Left lung (tissue), 10 donors: Measurements from ENCODE around the gene KRTAP22-2. TPM values are rescaled to one million over a fixed set of nuclear protein-coding genes. Genes with fewer than 3 reads are reported as not detected.

Experiments
- ATAC-seq: fragments of 200-7000 bp; cut with Tn5 transposase; one replicate; pipeline ENCODE4 v1.9.1; 2020; ENCODE audit warnings: moderate library complexity
- DNase-seq, 4 donors: peaks; one replicate each; pipeline ENCODE4 v3.0.0-alpha.2; 2013 to 2020
- H3K27ac ChIP-seq, 2 donors: fragments of 200-600 bp; sonication (generic) in 1 of 2; one replicate each; pipeline versions ENCODE4 v1.5.0 to v1.8.0; 2020 to 2021
- H3K27me3 ChIP-seq, 2 donors: fragments of 200-600 bp; sonication (generic) in 1 of 2; one replicate each; pipeline versions ENCODE4 v1.5.0 to v1.8.0; 2020 to 2021
- H3K36me3 ChIP-seq, 2 donors: fragments of 200-600 bp; sonication (generic) in 1 of 2; one replicate each; pipeline versions ENCODE4 v1.5.0 to v1.8.0; 2020 to 2021
- H3K4me1 ChIP-seq, 2 donors: fragments of 200-600 bp; one replicate each; pipeline ENCODE4 v1.8.0; 2021
- H3K4me3 ChIP-seq, 2 donors: fragments of 200-600 bp; sonication (generic) in 1 of 2; one replicate each; pipeline versions ENCODE4 v1.5.0 to v1.8.0; 2020 to 2021; ENCODE audit warnings: mild to moderate bottlenecking in 1 of 2
- H3K9me3 ChIP-seq, 2 donors: fragments of 200-600 bp; sonication (generic) in 1 of 2; one replicate each; pipeline versions ENCODE4 v1.5.0 to v1.8.0; 2020 to 2021
- intact Hi-C, 2 donors: fragments of 100-400 bp; cut with DNase I; formaldehyde crosslinking; loops; one replicate each; pipeline versions ENCODE4 v1.11.2 to v1.14.2; 2022
- polyA plus RNA-seq, 6 donors: library from polyadenylated mRNA; unstranded; fragments of 120-200 nt; gene quantifications; one replicate each; pipeline ENCODE4 v1.2.1, GENCODE V29; 2013; ENCODE audit not compliant: insufficient read length in 6 of 6
- total RNA-seq, 2 donors: library from RNA; stranded (reverse); fragmentation: NEBNext Ultra II Directional; extraction: Animal tissue kit (Norgen Biotek cat#: 25700); gene quantifications; one replicate each; pipeline ENCODE4 v1.2.1, GENCODE V29; 2021
- TF ChIP-seq, protein P1 (sequence below), 2 donors: fragments of 200-600 bp; sonication (generic) in 1 of 2; IDR thresholded peaks; one replicate each; pipeline versions ENCODE4 v1.5.0 to v1.8.0; 2021; ENCODE audit warnings: antibody characterized with exemption in 2 of 2
- donor health status: DM: no; HTN: yes; CAD: no.
- donor health status: DM: no; HTN: no; CAD: no.

KRTAP22-2 gene
- total and polyA plus RNA-seq, 8 donors: not detected

GRCh38 chr21:30561264-30561895 is 28.8 kb downstream of the KRTAP22-2 start, which contains the start of gene KRTAP19-7:
Gene KRTAP19-7, minus strand, starts transcription at chr21:30561314. Its CDS starts 25 bp downstream, at chr21:30561289.
- no peaks in the 10 kb centered on the region for H3K27me3 ChIP-seq
- no peak for ATAC-seq
- intact Hi-C loops: no loop called here

DNA sequence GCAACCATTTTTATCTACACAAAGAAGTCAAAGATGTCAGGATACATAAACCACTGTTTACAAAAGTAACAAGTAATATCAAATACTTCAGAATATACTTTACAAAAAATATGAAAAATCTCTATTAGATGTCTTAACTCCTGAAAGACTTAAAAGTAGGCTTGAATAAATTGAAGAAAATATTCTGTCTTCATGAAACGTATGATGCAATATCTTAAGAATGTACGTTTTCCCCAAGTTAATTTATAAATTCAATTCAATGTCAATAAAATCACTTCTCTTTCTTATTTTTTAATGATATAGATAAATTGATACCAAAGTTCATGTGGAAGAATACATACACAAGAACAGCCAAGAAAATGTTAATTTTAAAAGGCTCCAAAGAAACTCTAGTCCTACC is 35.1 kb downstream of the KRTAP22-2 start:
- H3K27me3 ChIP-seq: no peaks in the 10 kb centered on the region
- DNase-seq: no peak
- no peak for ATAC-seq
- no peaks in the 10 kb centered on the region for H3K9me3 ChIP-seq
- H3K27ac ChIP-seq: no peak overlapping the region
- H3K4me3 ChIP-seq: no peak overlapping the region
- no peaks in the 10 kb centered on the region for H3K4me1 ChIP-seq
- no peaks in the 10 kb centered on the region for H3K36me3 ChIP-seq
- intact Hi-C loops: no loop called here
- TF ChIP-seq, protein P1, sequence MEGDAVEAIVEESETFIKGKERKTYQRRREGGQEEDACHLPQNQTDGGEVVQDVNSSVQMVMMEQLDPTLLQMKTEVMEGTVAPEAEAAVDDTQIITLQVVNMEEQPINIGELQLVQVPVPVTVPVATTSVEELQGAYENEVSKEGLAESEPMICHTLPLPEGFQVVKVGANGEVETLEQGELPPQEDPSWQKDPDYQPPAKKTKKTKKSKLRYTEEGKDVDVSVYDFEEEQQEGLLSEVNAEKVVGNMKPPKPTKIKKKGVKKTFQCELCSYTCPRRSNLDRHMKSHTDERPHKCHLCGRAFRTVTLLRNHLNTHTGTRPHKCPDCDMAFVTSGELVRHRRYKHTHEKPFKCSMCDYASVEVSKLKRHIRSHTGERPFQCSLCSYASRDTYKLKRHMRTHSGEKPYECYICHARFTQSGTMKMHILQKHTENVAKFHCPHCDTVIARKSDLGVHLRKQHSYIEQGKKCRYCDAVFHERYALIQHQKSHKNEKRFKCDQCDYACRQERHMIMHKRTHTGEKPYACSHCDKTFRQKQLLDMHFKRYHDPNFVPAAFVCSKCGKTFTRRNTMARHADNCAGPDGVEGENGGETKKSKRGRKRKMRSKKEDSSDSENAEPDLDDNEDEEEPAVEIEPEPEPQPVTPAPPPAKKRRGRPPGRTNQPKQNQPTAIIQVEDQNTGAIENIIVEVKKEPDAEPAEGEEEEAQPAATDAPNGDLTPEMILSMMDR (IDR thresholded peaks at IDR 0.05): no peak

More at GRCh38 chr21:30561264-30561895, 28.8 kb downstream of the KRTAP22-2 start, which contains the start of gene KRTAP19-7:
- Histone ChIP-seq H3K4me3 (no peak within 1 kb of the TSS), H3K4me1 (no peaks in the 10 kb centered on the region), H3K9me3 (no peaks in the 10 kb centered on the region), H3K27ac (no peak within 1 kb of the TSS), H3K36me3 (no peaks in the 10 kb centered on the region)
- TF ChIP-seq, protein P1 (IDR thresholded peaks at IDR 0.05): no peak
- no peak for DNase-seq

DNA sequence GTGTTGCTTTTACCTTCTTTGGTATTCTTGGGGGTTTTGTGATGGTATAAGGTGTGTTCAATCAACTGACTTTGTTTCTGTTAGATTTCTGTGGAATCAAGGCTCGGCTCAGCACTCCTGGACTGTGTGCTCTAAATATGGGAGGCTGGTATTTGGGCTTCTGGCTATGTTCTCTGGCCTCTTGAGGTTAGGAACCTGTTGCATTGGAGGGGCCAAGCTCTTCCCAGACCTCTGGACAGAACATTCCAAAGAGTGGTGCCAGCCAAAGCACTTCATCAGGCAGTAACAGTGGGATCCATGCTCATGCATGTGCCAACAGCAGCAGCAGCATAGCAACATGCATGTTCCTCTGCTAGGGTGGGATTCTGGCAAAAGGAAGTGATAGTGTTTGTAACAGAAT is 37.4 kb downstream of the KRTAP22-2 start:
- H3K4me1 ChIP-seq: no peaks in the 10 kb centered on the region
- DNase-seq: no peak
- ATAC-seq: no peak
- no peaks in the 10 kb centered on the region for H3K9me3 ChIP-seq
- no peaks in the 10 kb centered on the region for H3K36me3 ChIP-seq
- no peak overlapping the region for H3K4me3 ChIP-seq
- intact Hi-C loops: no loop called here
- TF ChIP-seq, protein P1 (IDR thresholded peaks at IDR 0.05): no peak
- no peak overlapping the region for H3K27ac ChIP-seq
- H3K27me3 ChIP-seq: no peaks in the 10 kb centered on the region

DNA sequence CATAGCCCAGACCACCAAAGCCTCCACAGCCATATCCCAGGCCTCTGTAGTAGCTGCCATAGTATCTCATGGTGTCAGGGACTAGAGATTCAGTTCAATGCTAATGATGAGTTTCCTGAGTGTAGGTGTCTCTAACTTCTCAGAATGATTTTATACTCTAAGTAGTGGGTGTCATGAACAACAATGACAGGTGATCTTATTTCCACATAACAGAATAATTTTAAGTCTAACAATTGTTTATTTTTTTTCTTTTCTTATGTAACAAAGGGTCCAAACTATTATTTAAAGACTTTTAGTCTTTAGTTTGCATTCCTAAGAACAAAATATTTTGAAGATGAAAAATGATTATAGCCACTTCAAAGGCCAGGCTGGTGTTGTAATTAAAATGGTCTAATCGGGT is 48.4 kb downstream of the KRTAP22-2 start, which contains the start of gene KRTAP19-6:
TSS of gene KRTAP19-6 (minus strand) at position 101 of the 400 bp plus-strand sequence. CDS start at position 70, 31 bp downstream.
- H3K4me3 ChIP-seq: no peak within 1 kb of the TSS
- intact Hi-C loops: no loop called here
- H3K27ac ChIP-seq: no peak within 1 kb of the TSS
- no peaks in the 10 kb centered on the region for H3K36me3 ChIP-seq
- no peaks in the 10 kb centered on the region for H3K27me3 ChIP-seq
- H3K4me1 ChIP-seq: no peaks in the 10 kb centered on the region
- TF ChIP-seq, protein P1 (IDR thresholded peaks at IDR 0.05): no peak
- no peak for ATAC-seq
- no peak for DNase-seq
- no peaks in the 10 kb centered on the region for H3K9me3 ChIP-seq

Other genes with a start within 250 kb of the KRTAP22-2 start
- not detected for gene KRTAP23-1, start 241.8 kb downstream of the KRTAP22-2 start, total RNA-seq
- gene KRTAP23-1, start 241.8 kb downstream of the KRTAP22-2 start, polyA plus RNA-seq: not detected
- gene KRTAP13-2, start 218.1 kb downstream of the KRTAP22-2 start, total RNA-seq: not detected
- gene KRTAP13-2, start 218.1 kb downstream of the KRTAP22-2 start, polyA plus RNA-seq: not detected
- not detected for gene KRTAP13-1, start 194.4 kb downstream of the KRTAP22-2 start, total RNA-seq
- not detected for gene KRTAP13-1, start 194.4 kb downstream of the KRTAP22-2 start, polyA plus RNA-seq
- not detected for gene KRTAP13-3, start 164.5 kb downstream of the KRTAP22-2 start, total RNA-seq
- not detected for gene KRTAP13-3, start 164.5 kb downstream of the KRTAP22-2 start, polyA plus RNA-seq
- gene KRTAP13-4, start 160.2 kb downstream of the KRTAP22-2 start, total RNA-seq: not detected
- not detected for gene KRTAP13-4, start 160.2 kb downstream of the KRTAP22-2 start, polyA plus RNA-seq
- not detected for gene KRTAP15-1, start 150.1 kb downstream of the KRTAP22-2 start, total RNA-seq
- gene KRTAP15-1, start 150.1 kb downstream of the KRTAP22-2 start, polyA plus RNA-seq: not detected
- gene KRTAP19-1, start 110.0 kb downstream of the KRTAP22-2 start, total RNA-seq: not detected
- not detected for gene KRTAP19-1, start 110.0 kb downstream of the KRTAP22-2 start, polyA plus RNA-seq
- gene KRTAP19-2, start 103.0 kb downstream of the KRTAP22-2 start, total RNA-seq: not detected
- gene KRTAP19-2, start 103.0 kb downstream of the KRTAP22-2 start, polyA plus RNA-seq: not detected
- gene KRTAP19-3, start 98.4 kb downstream of the KRTAP22-2 start, total RNA-seq: not detected
- not detected for gene KRTAP19-3, start 98.4 kb downstream of the KRTAP22-2 start, polyA plus RNA-seq
- not detected for gene KRTAP19-4, start 93.2 kb downstream of the KRTAP22-2 start, total RNA-seq
- not detected for gene KRTAP19-4, start 93.2 kb downstream of the KRTAP22-2 start, polyA plus RNA-seq
- gene KRTAP19-5, start 88.3 kb downstream of the KRTAP22-2 start, total RNA-seq: not detected
- not detected for gene KRTAP19-5, start 88.3 kb downstream of the KRTAP22-2 start, polyA plus RNA-seq
- gene KRTAP19-6, start 48.5 kb downstream of the KRTAP22-2 start, total RNA-seq: not detected
- not detected for gene KRTAP19-6, start 48.5 kb downstream of the KRTAP22-2 start, polyA plus RNA-seq
- gene KRTAP19-7, start 29.1 kb downstream of the KRTAP22-2 start, total RNA-seq: not detected
- gene KRTAP19-7, start 29.1 kb downstream of the KRTAP22-2 start, polyA plus RNA-seq: not detected
- not detected for gene KRTAP6-3, start 2.0 kb upstream of the KRTAP22-2 start, total RNA-seq
- not detected for gene KRTAP6-3, start 2.0 kb upstream of the KRTAP22-2 start, polyA plus RNA-seq
- gene KRTAP6-2, start 8.5 kb upstream of the KRTAP22-2 start, total RNA-seq: not detected
- gene KRTAP6-2, start 8.5 kb upstream of the KRTAP22-2 start, polyA plus RNA-seq: not detected
- not detected for gene KRTAP22-1, start 10.7 kb upstream of the KRTAP22-2 start, total RNA-seq
- not detected for gene KRTAP22-1, start 10.7 kb upstream of the KRTAP22-2 start, polyA plus RNA-seq
- gene KRTAP6-1, start 23.5 kb upstream of the KRTAP22-2 start, total RNA-seq: not detected
- gene KRTAP6-1, start 23.5 kb upstream of the KRTAP22-2 start, polyA plus RNA-seq: not detected
- not detected for gene KRTAP20-1, start 26.0 kb upstream of the KRTAP22-2 start, total RNA-seq
- not detected for gene KRTAP20-1, start 26.0 kb upstream of the KRTAP22-2 start, polyA plus RNA-seq
- gene KRTAP20-4, start 30.2 kb upstream of the KRTAP22-2 start, total RNA-seq: not detected
- not detected for gene KRTAP20-4, start 30.2 kb upstream of the KRTAP22-2 start, polyA plus RNA-seq
- not detected for gene KRTAP20-2, start 44.8 kb upstream of the KRTAP22-2 start, total RNA-seq
- gene KRTAP20-2, start 44.8 kb upstream of the KRTAP22-2 start, polyA plus RNA-seq: not detected
- not detected for gene KRTAP20-3, start 52.5 kb upstream of the KRTAP22-2 start, total RNA-seq
- not detected for gene KRTAP20-3, start 52.5 kb upstream of the KRTAP22-2 start, polyA plus RNA-seq
- not detected for gene KRTAP21-3, start 128.4 kb upstream of the KRTAP22-2 start, total RNA-seq
- gene KRTAP21-3, start 128.4 kb upstream of the KRTAP22-2 start, polyA plus RNA-seq: not detected
- not detected for gene KRTAP21-2, start 156.9 kb upstream of the KRTAP22-2 start, total RNA-seq
- gene KRTAP21-2, start 156.9 kb upstream of the KRTAP22-2 start, polyA plus RNA-seq: not detected
- not detected for gene KRTAP21-1, start 165.0 kb upstream of the KRTAP22-2 start, total RNA-seq
- gene KRTAP21-1, start 165.0 kb upstream of the KRTAP22-2 start, polyA plus RNA-seq: not detected
- gene KRTAP8-1, start 222.9 kb upstream of the KRTAP22-2 start, total RNA-seq: not detected
- not detected for gene KRTAP8-1, start 222.9 kb upstream of the KRTAP22-2 start, polyA plus RNA-seq
- not detected for gene KRTAP7-1, start 239.4 kb upstream of the KRTAP22-2 start, total RNA-seq
- gene KRTAP7-1, start 239.4 kb upstream of the KRTAP22-2 start, polyA plus RNA-seq: not detected